Islet precursor cell (in vitro differentiated cells): Measurements from ENCODE around the gene ADARB1.
"Not testable (repeated sequence)": the region's sequence is repeated elsewhere in the genome, so short reads cannot be mapped to it uniquely, and the experiment has no call there.

Experiments
- DNase-seq: peaks from one replicate; pipeline ENCODE4 v3.0.0-alpha.2; 2018

Gene ADARB1

DNA sequence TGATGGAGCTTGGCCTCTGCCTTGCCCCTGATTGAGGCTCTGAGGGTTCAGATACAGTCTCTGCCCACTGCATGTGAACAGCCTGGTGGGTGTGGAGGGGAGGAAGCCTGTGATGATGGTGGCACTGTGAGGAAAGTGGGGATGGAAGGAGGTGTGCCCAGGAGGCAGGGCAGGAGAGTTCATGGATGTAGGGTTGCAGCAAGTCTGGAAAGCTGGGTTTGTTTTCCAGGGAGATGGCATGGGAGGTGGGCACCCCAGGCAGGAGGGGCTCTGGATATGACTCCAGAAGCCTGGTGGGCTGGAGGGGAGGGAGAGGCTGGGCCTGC, 63.2 kb downstream of the ADARB1 start:
- DNase-seq, result no peak

DNA sequence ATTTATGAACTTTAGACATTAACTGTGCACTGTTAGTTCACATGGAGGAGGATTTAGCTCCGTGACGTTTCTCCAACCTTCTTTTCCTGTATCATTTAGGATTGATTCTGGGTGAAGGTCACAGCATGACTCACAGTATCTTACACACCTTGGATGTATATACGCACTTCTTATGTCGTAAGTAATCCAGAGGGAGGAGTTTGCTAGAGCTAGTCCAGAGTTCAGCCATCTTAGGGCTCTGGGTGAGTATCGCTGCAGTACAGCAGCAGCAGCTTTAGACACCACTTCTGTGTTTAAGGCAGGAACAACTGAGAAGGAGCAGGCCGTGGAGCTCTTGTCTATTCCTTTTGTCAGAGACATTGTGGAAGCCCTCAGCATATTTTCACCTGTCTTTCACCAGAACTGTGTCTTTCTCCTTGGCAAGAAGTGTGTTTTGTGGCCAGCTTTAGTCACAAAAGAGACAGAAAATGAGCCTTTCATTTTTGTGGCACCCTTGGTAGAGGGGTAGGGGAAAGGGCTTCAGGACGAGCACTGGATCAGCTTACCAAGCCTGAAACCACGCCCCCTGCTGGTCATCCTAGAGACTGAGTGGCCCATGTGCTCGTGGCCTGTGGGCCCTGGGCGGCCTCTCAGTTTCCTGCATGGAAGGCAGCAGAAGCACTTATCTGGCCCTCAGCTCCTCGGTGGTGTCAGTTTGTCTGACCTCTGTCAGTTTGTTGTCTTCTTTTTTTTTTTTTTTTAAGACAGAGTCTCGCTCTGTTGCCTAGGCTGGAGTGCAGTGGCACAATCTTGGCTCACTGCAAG, 64.0 kb downstream of the ADARB1 start:
- DNase-seq, result peak; percentile 85

DNA sequence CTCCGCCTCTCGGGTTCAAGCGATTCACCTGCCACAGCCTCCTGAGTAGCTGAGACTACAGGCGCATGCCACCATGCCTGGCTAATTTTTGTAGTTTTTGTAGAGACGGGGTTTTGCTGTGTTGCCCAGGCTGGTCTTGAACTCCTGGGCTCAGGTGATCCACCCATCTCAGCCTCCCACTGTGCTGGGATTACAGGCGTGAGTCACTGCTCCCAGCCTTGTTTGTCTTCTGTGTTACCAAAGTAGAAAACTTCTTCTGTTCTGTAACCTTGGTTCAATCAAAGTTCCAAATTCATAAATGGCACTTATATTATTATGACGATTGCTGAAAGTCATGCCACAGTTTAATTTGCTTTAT, 64.6 kb downstream of the ADARB1 start:
- not testable (repeated sequence) for DNase-seq

DNA sequence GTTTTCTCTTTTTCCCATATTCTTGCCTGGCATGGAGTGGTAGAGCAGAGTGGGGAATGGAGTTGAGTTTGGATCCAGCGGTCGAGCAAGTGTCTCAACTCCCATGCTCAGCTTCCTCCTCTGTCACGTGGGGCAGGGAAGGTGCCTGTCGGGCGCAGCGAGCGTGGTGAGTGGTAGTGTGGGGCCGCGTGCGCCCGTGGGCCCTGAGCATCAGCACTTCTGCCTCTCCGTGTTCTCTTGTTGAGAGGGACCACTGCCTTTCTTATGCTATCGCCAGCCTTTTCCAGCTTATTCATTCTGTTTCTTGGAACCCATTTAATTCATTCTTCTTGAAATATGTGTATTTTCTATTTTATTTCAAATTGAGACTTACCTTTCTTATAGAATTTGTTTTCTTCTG, 65.1 kb downstream of the ADARB1 start:
- no peak for DNase-seq

DNA sequence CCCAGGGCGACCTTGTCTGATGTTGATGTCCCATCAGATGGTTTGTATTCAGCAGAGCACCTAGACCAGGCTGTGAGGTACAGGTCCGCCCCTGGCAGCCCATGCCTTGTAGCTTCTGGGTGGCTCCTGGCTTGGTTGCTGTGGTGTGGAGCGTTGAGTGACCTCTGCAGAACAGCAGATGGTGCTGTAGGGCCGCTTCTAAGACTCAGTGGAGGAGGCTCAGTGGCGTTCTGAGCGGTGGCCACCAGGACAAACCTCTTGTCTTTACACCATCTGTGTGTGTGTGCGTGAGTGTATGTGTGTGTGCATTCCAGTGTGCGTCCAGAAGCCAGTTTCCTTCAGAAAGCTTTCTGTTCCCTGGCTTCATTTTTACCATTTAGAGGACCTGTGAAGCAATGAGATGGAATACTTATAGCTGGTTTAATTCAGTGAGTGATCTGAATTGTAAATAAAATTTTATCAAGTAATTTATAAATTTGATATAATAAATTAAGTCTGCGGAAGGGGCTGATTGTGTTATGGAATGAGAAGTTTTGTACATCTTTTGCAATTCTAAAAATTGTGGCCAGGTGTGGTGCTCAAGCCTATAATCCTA, 66.1 kb downstream of the ADARB1 start:
- DNase-seq, result peak; percentile 96

DNA sequence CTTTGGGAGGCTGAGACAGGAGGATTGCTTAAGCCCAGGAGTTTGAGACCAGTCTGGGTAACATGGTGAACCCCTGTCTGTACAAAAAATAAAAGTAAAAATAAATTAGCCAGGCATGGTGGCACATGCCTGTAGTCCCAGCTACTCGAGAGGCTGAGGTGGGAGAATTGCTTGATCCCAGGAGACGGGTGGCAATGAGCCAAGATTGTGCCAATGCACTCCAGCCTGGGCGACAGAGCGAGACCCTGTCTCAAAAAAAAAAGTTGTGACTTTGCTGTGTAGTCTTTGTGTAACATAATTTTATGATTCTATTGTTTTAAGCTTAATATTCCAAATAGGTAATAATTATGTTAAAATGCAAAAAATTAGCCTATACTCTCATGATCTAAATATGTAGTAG, 66.6 kb downstream of the ADARB1 start:
- peak; percentile 7 for DNase-seq

DNA sequence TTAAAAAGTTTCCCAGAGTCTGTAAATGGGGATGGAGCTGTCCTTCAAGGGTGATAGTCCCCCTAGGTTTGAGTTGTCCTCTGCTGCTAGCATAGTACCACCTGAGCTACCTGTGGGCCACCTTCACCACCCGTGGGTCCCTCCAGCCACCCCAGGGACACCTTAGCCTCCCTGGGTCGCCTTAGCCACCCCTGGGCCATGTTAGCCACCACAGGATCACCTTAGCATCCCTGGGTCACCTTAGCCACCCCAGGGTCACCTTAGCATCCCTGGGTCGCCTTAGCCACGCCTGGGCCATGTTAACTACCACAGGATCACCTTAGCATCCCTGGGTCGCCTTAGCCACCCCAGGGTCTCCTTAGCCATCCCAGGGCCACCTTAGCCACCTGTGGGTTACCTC, 67.1 kb downstream of the ADARB1 start:
- DNase-seq, result no peak

DNA sequence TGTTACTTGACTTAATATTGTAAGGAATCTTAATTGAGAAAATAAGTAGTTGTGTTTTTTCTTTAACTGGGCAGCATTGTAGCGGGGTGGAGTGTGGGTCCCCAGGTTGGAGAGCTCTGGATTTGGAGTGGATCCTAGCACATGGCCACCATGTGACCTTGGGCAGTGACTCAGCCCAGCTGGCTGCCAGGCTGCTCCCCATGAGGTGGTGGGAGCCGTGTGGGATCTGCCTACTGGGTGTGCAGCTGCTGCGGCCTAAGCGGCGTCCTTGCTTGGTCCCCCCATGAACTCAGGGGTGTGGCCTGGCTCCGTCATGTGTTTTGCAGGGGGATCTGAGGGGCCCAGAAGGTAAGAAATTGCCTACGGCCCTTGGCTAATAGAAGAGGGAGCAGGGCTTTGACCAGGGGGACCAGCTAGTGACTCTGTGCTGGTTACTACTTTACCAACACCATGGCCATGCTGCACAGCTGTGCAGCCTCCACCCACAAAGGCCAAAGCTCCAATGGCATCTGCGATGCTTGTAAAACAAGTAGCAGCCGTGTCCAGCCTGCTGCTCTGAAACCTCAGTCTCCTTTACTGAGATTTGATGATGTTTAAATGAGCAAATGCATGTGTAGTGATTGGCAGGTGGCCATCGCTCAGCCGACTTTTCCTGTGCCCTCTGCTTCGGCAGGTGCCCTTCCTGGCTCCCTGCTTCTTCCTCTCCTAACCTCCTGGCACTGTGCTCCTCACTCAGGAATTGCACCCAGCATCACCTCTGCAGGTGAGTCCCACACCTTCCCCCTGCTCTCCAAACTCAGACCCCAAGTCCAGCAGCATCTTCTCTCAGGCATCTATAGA, 68.3 kb downstream of the ADARB1 start:
- DNase-seq, result peak; percentile 57

DNA sequence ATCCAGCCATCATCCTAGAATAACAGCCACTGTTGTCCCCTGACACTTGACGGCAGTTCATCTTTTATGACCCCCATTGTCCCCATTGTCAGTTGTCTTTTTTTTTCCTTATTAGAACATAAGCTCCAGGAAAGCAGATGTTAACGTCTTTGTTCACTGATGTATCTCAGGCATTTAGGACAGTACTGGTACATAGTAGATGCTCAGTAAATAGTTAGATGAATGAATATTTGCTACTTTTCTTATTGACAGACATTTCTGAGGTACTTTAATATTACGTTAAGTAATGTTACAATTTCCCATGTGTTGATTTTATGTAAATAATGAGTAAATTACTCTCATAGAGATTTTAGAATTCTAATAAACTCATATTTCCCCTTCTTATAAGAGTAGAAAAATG, 69.5 kb downstream of the ADARB1 start:
- no peak for DNase-seq

DNA sequence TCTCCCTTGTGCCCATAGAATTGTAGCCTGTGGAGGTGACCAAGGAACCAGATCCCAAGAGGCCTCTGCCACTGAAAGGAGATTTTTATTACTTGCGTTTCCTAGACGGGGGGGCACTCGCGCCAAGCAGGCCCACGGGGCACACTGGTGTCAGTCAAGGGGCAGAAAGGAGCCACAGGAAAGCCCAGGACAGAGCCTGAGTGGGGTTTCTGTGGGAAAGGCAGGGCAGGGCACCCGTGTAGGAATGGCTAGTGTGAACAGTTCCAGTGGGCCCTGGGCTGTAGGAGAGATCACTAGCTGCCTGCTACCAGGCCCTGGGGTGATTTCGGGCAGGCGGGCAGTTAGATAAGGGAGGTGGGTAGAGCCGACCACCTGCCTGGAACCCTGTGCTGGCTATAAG, 70.8 kb downstream of the ADARB1 start:
- peak; percentile 25 for DNase-seq

DNA sequence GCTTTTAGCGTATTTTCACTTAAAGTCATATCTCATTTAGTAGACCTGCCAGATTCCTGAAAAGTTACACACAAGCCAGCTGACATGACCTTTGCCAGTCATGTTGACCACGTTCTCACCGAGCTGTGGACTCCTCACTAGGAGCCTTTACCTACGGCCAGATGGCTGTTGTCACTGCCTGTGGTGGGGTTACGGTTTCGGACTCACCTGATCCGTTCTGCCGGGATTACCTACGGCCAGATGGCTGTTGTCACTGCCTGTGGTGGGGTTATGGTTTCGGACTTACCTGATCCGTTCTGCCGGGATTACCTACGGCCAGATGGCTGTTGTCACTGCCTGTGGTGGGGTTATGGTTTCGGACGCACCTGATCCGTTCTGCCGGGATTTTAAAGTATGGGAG, 71.5 kb downstream of the ADARB1 start:
- DNase-seq, result peak; percentile 16

DNA sequence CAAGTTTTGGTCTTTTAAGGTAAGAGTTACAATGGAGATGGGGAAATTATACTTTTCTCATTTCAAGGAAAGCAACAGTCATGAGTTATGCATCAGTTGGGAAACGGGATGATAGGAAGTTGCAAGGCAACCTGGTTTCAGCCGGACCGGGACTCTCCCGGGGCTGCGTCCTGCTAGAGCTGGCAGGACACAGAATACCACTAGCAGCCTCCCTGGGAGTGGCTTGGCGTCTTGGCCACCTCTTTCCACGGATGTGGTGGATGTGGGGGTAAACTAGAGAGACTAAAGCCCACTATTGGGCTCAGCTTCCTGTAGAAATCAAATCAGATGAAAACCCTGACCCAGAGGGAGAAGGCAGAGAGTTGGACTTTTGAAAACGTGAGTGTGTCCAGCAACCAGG, 71.9 kb downstream of the ADARB1 start:
- peak; percentile 42 for DNase-seq

DNA sequence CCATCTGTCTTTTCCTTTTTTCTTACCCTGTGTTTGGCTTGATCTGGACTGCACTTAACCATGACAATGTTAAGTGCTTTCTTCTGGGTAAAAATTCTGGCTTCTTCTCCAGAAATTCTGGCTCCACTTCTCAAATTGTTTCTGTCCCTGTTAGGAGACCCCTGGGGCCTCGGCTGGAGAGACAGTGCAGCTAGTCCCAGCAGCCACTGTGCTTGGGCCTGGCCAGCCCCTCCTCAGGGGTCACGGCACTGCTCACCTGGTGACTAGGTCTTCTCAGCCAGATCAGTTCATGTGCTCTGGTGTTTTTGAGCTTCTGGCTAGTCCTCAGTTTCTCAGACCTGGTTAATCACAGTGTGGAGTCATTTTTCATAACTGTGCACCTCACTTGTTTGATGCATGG, 72.4 kb downstream of the ADARB1 start:
- DNase-seq, result peak; percentile 46

DNA sequence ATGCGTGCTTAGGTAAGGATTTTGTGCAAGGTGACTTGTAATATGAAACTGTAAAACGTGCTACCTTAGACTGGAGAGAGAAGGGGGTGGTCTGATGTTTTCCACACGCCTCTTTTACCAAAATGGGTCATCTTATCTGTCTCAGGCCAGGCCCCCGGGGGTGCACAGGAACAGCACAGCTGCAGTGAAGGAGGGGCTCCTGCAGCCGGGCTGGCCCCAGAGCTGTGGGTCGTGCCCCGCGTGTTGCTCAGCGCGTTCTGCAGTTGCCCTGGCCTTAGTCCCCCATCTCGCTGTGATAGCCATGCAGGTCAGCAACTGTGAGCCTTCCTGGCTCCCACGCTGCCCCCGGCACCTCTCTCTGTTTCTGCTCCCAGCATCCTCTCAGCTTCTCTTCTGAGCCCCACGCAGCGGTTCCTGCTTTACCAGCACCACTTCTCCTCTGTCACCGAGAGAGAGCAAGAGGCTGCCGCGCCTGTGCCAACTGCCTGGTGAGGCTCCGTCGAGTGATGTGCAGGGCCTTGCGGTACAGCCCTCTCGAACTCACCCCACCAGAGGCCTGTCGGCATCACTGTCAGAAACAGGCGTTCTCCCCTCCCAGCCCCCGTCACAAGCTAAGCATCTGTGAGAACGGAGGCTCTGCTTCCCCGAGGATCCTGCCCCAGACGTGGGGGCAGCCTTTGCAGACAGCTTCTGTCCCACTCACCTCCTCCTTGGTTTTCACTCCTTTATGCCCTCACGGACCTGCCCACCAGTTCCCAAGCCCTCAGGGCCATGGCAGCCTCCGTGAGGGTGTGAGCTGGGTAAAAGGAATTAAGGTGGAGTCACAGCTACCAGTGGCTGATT, 73.3 kb downstream of the ADARB1 start:
- peak; percentile 52 for DNase-seq

DNA sequence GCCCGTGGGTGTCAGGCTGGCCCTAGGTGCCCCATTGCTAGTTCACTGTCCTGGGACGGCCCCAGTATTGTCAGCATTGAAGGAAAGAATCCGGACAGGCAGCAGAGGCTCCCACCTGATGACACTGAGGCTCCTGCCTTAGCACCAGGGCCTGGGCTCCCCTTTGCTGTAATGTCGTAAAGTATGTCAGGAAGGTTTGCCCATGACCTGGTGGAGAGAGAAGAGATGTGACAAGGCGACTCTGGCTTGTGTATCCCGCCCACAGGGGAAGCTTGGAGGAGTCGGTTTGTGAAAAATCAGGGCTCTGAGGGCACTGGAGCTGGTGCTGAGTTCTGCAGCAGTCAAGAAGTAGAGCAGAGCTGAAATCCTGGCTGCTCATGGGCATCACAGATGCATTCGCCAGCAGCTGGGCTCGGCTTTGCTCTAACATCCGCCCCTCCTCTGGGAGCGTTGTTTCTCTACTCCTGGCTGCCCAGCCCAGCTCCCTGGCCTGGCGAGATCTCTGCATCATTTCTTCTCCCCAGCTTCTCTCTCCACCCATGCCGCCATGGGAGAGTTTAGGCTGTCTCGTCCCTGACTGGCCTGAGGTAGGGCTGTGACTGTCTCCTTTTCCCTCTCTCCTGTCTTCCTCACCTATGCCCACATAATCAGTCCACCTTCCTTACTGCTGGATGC, 74.1 kb downstream of the ADARB1 start:
- DNase-seq, result no peak

DNA sequence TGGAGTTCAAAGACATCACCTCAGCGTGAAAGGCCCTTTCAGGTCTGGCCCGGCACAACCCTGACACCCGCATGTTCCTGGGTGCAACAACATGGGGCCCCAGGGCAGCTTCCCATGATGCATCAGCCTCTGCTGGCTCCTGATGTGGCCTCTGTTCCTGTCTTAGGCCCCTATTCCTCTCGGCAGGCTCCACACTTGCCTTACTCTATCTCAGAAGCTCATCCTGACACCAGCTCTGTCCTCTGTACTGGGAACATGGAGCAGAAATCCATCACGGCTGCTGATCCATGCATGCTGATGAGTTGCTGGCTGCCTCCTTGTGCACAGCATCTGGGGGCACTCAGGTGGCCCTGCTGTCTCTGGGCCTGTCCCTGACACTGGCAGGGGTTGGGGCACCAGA, 74.6 kb downstream of the ADARB1 start:
- peak; percentile 38 for DNase-seq

DNA sequence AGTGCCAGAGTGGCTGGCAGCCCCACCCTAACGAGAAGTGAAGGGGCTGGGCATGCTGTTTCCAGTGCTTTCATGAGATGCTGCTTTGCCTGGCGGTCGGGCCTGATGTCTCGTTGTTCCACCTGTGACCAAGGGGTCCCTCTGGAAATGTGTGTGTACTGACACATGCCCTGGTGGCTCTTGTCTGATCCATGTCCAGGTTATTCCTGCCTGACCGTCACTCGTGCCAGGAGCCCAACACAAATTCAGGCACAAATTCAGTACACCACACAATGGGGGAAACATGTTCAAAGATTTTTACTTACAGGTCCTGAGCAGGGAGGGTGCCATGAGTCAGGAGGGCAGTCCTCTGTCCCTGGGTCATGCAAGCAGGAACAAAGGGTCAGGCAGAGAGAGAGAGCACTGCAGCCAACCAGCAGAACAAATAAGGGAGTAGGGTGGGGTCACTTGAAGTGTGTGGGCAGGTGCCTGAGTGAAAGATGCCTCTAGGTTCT, 76.3 kb downstream of the ADARB1 start:
- peak; percentile 54 for DNase-seq

DNA sequence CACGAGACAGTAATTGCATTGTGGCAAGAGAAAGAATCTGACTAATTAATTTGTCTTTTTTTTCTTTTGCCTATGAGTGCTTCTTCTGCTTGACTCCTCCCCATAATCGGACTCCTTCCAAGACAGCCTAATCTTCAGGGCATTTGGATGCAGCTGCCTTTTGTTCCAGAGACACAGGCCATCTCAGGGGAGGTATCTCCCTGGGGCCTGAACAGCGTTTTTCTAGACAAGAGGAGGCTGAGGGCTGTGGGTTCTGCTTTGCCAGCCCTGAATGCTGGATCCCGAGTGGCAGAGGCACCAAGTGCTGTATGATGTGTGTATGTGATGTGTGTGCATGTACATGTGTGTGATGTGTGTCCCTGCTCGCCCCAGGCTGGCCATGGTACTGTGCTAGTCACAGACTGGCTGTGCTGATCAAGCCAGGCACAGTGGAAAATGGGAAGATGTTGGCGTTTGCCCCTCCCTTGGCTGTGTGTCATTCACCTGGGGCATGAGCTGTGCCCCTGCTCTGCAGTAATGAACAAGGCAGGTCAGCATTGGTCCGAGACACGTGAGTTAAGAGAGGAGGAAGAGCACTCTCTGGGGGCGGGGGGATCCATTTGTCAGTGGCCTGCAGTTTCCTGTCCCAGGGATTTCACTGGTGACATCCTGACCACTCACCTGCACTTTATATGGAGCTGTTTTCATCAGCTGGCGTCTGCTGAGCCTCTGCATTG, 77.2 kb downstream of the ADARB1 start:
- DNase-seq, result peak; percentile 53

DNA sequence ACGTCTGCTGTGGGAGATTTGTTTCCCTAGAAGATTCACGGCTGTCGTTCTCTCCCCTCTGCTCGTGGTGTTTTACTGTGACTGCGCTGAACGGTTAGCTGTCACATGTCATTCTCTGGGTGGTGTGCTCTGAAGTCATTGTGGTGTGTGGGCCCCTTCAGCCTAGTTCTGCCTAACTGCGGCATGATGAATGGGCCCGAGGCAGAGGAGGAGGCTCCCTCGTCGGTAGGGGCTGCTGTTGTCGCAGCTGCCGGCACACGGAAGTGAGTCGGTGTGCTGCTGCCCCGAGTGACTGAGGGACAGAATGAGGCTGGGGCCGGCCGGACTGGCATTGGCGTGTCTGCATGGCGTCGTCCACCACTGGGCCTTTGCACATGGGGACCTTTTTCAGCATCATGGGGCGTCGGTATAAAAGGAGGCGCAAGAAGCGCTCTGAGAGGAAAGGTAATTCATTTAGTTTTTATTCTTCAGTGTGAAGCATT, 77.9 kb downstream of the ADARB1 start:
- DNase-seq, result peak; percentile 88

DNA sequence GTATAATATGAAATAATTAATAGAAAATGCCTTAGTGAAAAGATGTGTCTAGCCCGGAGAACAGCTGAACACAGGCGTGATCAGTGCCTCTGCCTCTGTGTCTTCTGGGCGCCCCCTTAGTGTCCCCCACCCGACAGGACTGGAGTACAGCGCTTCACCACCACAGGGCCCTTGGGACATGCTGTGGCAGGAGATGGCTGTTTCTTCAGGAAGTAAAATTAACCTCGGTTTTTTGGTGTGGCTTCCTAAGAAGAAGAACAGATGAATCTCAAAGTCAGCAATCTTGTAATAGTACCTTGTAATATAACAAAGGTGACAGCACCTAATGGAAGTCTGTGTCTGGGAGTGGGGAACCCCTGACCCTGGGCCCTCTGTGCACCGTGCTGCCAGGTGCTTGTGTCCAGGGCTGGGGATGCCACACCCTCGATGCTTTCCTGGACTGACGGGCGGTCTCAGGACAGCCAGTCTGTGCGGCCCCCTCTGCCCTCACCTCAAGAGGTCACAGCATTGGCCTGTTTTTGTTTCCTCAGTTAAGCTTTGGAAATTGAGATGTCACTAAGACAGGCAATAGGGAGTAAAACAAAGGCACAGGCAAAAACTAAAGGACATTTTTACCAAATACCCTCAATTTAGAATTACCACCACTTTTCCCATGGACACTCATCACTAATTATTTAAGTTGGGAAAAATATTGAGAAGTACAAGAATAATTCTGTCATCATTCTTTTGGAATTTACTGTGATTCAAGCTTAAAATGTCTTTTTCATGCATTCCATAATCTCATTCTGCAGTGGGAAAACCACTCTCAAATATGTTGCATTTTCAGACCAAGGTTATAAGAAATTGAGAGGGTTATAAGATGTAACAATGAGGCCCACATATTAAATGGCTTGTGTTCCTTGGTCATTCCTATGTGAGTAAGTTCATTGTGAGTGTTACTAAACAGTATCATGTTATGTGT, 79.3 kb downstream of the ADARB1 start:
- DNase-seq, result peak; percentile 25
